Suprapubic skin (tissue), 3 donors: Measurements from ENCODE around the gene LGMN.
"Not testable (repeated sequence)": the region's sequence is repeated elsewhere in the genome, so short reads cannot be mapped to it uniquely, and the experiment has no call there.

Experiments
- CTCF ChIP-seq, 2 donors: fragments of 200-600 bp in 1 of 2; fragments of 450-650 bp in 1 of 2; sonication (generic) in 1 of 2; IDR thresholded peaks; one replicate each; pipeline ENCODE4 v1.5.1; 2016 to 2019; ENCODE audit warnings: antibody characterized with exemption in 2 of 2, mild to moderate bottlenecking in 1 of 2, moderate library complexity in 1 of 2
- EP300 ChIP-seq: sonication (generic); formaldehyde crosslinking; IDR thresholded peaks from one replicate; pipeline ENCODE4 v1.6.1; 2017; ENCODE audit warnings: antibody characterized with exemption

DNA sequence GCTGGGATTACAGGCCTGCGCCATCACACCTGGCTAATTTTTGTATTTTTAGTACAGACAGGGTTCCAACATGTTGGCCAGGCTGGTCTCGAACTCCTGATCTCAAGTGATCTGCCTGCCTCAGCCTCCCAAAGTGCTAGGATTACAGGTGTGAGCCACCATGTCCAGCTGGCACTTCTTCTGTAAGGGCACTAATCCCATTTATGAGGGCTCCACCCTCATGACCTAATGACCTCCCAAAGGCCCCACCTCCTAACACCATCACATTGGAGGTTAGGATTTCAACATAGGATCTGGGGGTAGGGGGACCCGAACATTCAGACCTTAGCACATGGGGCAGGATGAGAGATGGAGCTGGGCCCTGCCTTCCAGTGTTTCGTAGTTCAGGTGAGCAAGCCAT is 68.1 kb downstream of the LGMN start:
- TF ChIP-seq CTCF (IDR thresholded peaks at IDR 0.05); EP300: not testable (repeated sequence)
